Muscle of leg (tissue), 16 donors: ENCODE data around the gene RHOT1. TPM values are rescaled to one million over a fixed set of nuclear protein-coding genes. Genes with fewer than 3 reads are reported as not detected.
A peak's percentile ranks its signal among the peaks of the same experiment; 100 is the strongest.
"Not testable (repeated sequence)": the region's sequence is repeated elsewhere in the genome, so short reads cannot be mapped to it uniquely, and the experiment has no call there.

Experiments used
- DNase-seq: peaks from one replicate; pipeline ENCODE4 v3.0.0; 2013
- H3K27ac ChIP-seq: one replicate; pipeline ENCODE4 v1.5.1; 2013; ENCODE audit warnings: mild to moderate bottlenecking, low read length, control low read depth
- H3K27me3 ChIP-seq: one replicate; pipeline ENCODE4 v1.6.1; 2013; ENCODE audit warnings: low read length; ENCODE audit not compliant: control insufficient read depth, insufficient read depth
- H3K36me3 ChIP-seq: one replicate; pipeline ENCODE4 v1.6.1; 2013; ENCODE audit warnings: low read length; ENCODE audit not compliant: control insufficient read depth, insufficient read depth
- H3K4me1 ChIP-seq: one replicate; pipeline ENCODE4 v1.6.1; 2013; ENCODE audit warnings: low read length; ENCODE audit not compliant: control insufficient read depth, insufficient read depth
- H3K4me3 ChIP-seq: one replicate; pipeline ENCODE4 v1.5.1; 2013; ENCODE audit warnings: low read length, control low read depth
- H3K9me3 ChIP-seq: replicated peaks from 2 replicates; pipeline ENCODE4 v1.6.1; 2013; ENCODE audit warnings: low read depth, low read length; ENCODE audit not compliant: control insufficient read depth
- WGBS: methylation state at CpG from one replicate; pipeline ENCODE4 v1.1.5; 2013; ENCODE audit warnings: missing lambda C conversion rate; ENCODE audit not compliant: insufficient coverage; 5-methylcytosine and 5-hydroxymethylcytosine counted together
- long read RNA-seq, 11 donors: transcript quantifications; one replicate each; lab custom pipeline, GENCODE V29; 2026
- polyA plus RNA-seq, 8 donors: library from polyadenylated mRNA; unstranded; fragments of 120-200 nt; gene quantifications; one replicate each; pipeline versions ENCODE4 v1.2.1 to v1.2.3, GENCODE V29; 2013; ENCODE audit warnings: inconsistent platforms in 1 of 8, low replicate concordance in 1 of 8; ENCODE audit not compliant: insufficient read length in 8 of 8, insufficient read depth in 1 of 8
- total RNA-seq: library from RNA; stranded (reverse); fragments of 120-200 nt; gene quantifications from one replicate; pipeline ENCODE4 v1.2.4, GENCODE V29; 2013

Gene RHOT1
- 37.2 TPM for total RNA-seq
- polyA plus RNA-seq: 10 to 100 TPM; 30.4 to 32.6 (median 31.6) TPM
- long read RNA-seq, donor 1, partial matches to known transcripts: 0 of 4 reads
- long read RNA-seq, donor 1, other reads (novel, unspliced or antisense): 0 of 4 reads
- long read RNA-seq, donor 2: 0 reads
- long read RNA-seq, donor 3, partial matches to known transcripts: 0 of 4 reads
- long read RNA-seq, donor 3, other reads (novel, unspliced or antisense): 0 of 4 reads
- long read RNA-seq, donor 4, partial matches to known transcripts: 0 of 5 reads
- long read RNA-seq, donor 4, other reads (novel, unspliced or antisense): 0 of 5 reads
- long read RNA-seq, donor 5, partial matches to known transcripts: 5 of 13 reads
- long read RNA-seq, donor 5, other reads (novel, unspliced or antisense): 0 of 13 reads
- long read RNA-seq, donor 6, partial matches to known transcripts: 12 of 19 reads
- long read RNA-seq, donor 6, other reads (novel, unspliced or antisense): 0 of 19 reads
- long read RNA-seq, donor 7, partial matches to known transcripts: 0 of 4 reads
- long read RNA-seq, donor 7, other reads (novel, unspliced or antisense): 0 of 4 reads
- long read RNA-seq, donor 8, transcript RHOT1-201 (19 exons, 3,133 nt): major isoform, 5 of 6 reads
- long read RNA-seq, donor 8, partial matches to known transcripts: 0 of 6 reads
- long read RNA-seq, donor 8, other reads (novel, unspliced or antisense): 0 of 6 reads
- long read RNA-seq, donor 9, partial matches to known transcripts: 0 of 1 reads
- long read RNA-seq, donor 9, other reads (novel, unspliced or antisense): 0 of 1 reads
- long read RNA-seq, donor 10, partial matches to known transcripts: 0 of 6 reads
- long read RNA-seq, donor 10, other reads (novel, unspliced or antisense): 0 of 6 reads
- long read RNA-seq, donor 11, partial matches to known transcripts: 0 of 6 reads
- long read RNA-seq, donor 11, other reads (novel, unspliced or antisense): 0 of 6 reads

- H3K4me3 ChIP-seq: peak within 1 kb of the TSS; percentile 81
- H3K9me3 ChIP-seq: no peaks in the 10 kb centered on the region
- DNase-seq: peak; percentile 88
- H3K27me3 ChIP-seq: no peaks in the 10 kb centered on the region
- peaks cover 6% of the 10 kb centered on the region for H3K4me1 ChIP-seq
- no peaks in the 10 kb centered on the region for H3K36me3 ChIP-seq
- under 1% methylated on average over 71 of the region's 84 CpGs for WGBS
- peak within 1 kb of the TSS; percentile 97 for H3K27ac ChIP-seq
Observed at GRCh38 chr17:32142038-32142856, at the start of gene RHOT1. TSS of gene RHOT1 (plus strand) at chr17:32142502. CDS start at chr17:32142693, 191 bp downstream.

GRCh38 chr17:32099686-32100085 lies 42.6 kb upstream of the RHOT1 start:
- Histone ChIP-seq H3K36me3 (no peaks in the 10 kb centered on the region), H3K4me1 (peaks cover 4% of the 10 kb centered on the region), H3K27me3 (no peaks in the 10 kb centered on the region), H3K27ac (no peak overlapping the region), H3K4me3 (no peak overlapping the region), H3K9me3 (no peaks in the 10 kb centered on the region)
- no peak for DNase-seq
- no CpG with 5 or more reads among the region's 2 CpGs for WGBS

GRCh38 chr17:32100323-32100722 lies 42.0 kb upstream of the RHOT1 start:
- not testable (repeated sequence) for H3K36me3 ChIP-seq, H3K4me1 ChIP-seq, DNase-seq, H3K27ac ChIP-seq, H3K4me3 ChIP-seq, H3K27me3 ChIP-seq, H3K9me3 ChIP-seq
- WGBS: 92% methylated on average over 4 of the region's 8 CpGs

GRCh38 chr17:32100971-32101631 lies 41.2 kb upstream of the RHOT1 start:
- DNase-seq: no peak
- H3K9me3 ChIP-seq: no peaks in the 10 kb centered on the region

GRCh38 chr17:32102172-32102571 lies 40.1 kb upstream of the RHOT1 start:
- no peaks in the 10 kb centered on the region for H3K36me3 ChIP-seq
- no peak overlapping the region for H3K27ac ChIP-seq
- peaks cover 4% of the 10 kb centered on the region for H3K4me1 ChIP-seq
- 88% methylated on average over 5 of the region's 5 CpGs for WGBS
- no peak overlapping the region for H3K4me3 ChIP-seq
- DNase-seq: no peak
- no peaks in the 10 kb centered on the region for H3K27me3 ChIP-seq
- H3K9me3 ChIP-seq: no peaks in the 10 kb centered on the region

More at GRCh38 chr17:32100971-32101631, 41.2 kb upstream of the RHOT1 start:
- Histone ChIP-seq H3K36me3 (no peaks in the 10 kb centered on the region), H3K4me1 (peaks cover 4% of the 10 kb centered on the region), H3K4me3 (no peak overlapping the region), H3K27ac (no peak overlapping the region), H3K27me3 (no peaks in the 10 kb centered on the region)
- WGBS: 75% methylated on average over 6 of the region's 8 CpGs

GRCh38 chr17:32102646-32103186 lies 39.6 kb upstream of the RHOT1 start:
- WGBS: no CpG with 5 or more reads among the region's 5 CpGs
- no peaks in the 10 kb centered on the region for H3K27me3 ChIP-seq
- no peaks in the 10 kb centered on the region for H3K36me3 ChIP-seq
- H3K9me3 ChIP-seq: no peaks in the 10 kb centered on the region
- no peak for DNase-seq
- H3K4me1 ChIP-seq: peaks cover 4% of the 10 kb centered on the region
- no peak overlapping the region for H3K4me3 ChIP-seq
- no peak overlapping the region for H3K27ac ChIP-seq

GRCh38 chr17:32103476-32104113 lies 38.7 kb upstream of the RHOT1 start:
- peaks cover 4% of the 10 kb centered on the region for H3K4me1 ChIP-seq
- WGBS: 81% methylated on average over 5 of the region's 7 CpGs
- H3K9me3 ChIP-seq: no peaks in the 10 kb centered on the region
- no peaks in the 10 kb centered on the region for H3K27me3 ChIP-seq
- no peaks in the 10 kb centered on the region for H3K36me3 ChIP-seq
- H3K27ac ChIP-seq: peak overlapping the region; percentile 7
- H3K4me3 ChIP-seq: no peak overlapping the region
- no peak for DNase-seq

- Histone ChIP-seq H3K27me3 (no peaks in the 10 kb centered on the region), H3K9me3 (no peaks in the 10 kb centered on the region), H3K27ac (no peak overlapping the region), H3K36me3 (no peaks in the 10 kb centered on the region), H3K4me1 (peaks cover 4% of the 10 kb centered on the region), H3K4me3 (no peak overlapping the region)
- no peak for DNase-seq
- 60% methylated on average over 3 of the region's 3 CpGs for WGBS
Observed at GRCh38 chr17:32104158-32104557, 38.1 kb upstream of the RHOT1 start.
